ENCODE results near the gene KLK13.

The KLK13 gene

DNA sequence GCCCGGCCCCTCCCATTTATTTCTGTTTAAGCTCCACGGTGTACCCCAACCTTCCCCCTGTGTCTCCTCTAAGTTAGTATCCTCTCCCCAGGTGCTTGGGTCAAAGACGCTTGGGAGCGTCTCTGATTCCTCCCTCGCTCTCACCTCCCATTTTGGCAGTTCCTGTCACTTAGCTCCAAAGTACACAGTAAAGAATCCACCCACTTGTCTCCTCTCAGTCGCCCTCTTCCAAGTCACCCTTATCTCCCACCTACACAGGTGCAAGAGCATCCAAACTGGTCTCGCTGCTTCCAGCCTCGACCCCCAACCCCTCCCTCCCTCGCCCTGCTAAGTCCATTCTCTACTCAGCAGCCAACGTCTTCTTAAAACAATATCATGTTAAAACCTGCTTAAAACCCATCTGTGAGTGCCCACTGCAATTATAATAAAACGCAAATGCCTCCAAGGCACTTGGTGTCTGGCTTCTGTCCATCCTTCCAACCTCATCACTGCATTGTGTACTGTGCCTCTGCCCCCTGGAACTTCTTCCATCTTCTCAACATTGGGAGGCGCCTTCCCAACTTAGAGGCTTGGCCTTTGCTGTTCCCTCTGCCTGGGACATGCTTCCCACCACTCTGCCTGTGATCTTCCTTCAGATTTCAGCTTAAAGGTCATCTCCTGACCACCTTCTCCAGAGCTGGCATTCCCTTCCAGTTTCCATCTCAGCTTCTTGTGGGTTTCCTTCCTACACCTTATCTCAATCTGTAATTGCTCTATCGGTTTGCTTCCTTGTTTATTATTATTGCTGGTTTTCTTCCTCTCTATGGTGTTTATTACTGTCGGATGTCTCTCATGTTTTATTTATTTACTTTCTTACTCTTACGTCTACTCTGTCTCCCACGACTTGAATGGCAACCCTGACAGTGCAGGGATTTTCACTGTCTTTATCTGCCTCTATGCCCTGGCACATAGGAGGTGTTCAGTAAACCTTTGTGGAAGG, 27.3 kb upstream of the KLK13 start:
- DNase-seq, result no peak

- DNase-seq, result no peak
Observed at GRCh38 chr19:51091126-51091525, 26.2 kb upstream of the KLK13 start.

- no peak for DNase-seq
Observed at GRCh38 chr19:51090471-51090870, 25.6 kb upstream of the KLK13 start.

GRCh38 chr19:51089786-51090185, 24.9 kb upstream of the KLK13 start:
- DNase-seq, result no peak

DNA sequence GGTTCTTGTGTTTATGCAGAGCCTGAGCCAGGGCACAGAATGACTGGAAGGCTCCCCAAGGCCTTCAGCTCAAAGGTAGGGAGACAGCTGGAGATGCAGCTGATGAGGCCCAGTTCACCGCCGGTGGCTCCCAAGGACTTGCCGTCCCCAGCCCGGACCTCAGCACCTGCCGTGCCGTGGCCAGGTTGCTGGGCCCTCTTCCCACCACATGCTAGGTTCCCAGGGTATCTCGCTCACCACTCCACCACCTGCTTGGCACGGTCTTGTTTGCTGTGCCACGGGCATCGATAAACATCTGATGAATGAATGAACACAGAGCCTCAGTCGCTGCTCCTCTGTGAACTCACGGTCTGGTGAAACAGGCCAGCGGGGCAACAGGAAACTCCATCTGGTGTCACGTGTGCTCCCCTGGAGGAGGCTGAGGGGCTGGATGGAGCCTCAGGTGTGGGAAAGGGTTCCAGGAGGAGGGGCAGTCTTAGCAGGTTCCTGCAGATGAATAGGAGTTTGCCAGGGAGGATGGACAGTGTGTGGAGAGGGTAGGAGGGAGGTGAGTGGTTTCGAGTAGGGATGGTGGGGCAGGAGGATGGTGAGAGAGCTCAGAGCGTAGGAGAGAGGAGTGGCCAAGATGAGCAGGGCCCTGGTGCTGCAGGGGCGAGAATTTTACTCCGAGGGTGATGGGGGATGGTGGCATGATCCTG, 21.4 kb upstream of the KLK13 start:
- no peak for DNase-seq

GRCh38 chr19:51084505-51084904, 19.6 kb upstream of the KLK13 start:
- no peak for DNase-seq

DNA sequence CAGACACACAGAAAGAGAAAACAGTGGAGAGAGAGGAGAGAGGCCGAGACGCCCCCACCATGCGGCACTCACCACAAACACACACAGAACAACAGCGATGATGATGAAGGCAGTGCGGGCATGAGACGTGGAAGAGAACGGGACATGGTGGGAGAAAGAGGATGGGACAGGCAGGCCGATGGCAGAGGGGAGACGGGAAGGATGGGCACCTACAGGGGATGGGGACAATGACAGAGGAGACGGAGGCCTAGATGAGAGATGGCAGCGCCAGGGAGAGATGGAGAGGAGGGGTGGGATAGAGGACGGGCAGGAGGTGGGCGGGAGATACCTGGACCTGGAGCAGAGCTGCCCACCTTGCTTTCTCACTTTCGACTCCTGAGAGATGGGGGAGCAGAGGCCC, 18.9 kb upstream of the KLK13 start:
- no peak for DNase-seq

GRCh38 chr19:51083181-51083580, 18.3 kb upstream of the KLK13 start:
- no peak for DNase-seq

GRCh38 chr19:51082611-51083010, 17.7 kb upstream of the KLK13 start, which contains the start of gene KLK14:
TSS of gene KLK14 (minus strand) at chr19:51082887. CDS start at chr19:51082614, 273 bp downstream.
- DNase-seq, result no peak

GRCh38 chr19:51081476-51081875, 16.6 kb upstream of the KLK13 start:
- no peak for DNase-seq

GRCh38 chr19:51079481-51080110, 14.7 kb upstream of the KLK13 start:
- no peak for DNase-seq

DNA sequence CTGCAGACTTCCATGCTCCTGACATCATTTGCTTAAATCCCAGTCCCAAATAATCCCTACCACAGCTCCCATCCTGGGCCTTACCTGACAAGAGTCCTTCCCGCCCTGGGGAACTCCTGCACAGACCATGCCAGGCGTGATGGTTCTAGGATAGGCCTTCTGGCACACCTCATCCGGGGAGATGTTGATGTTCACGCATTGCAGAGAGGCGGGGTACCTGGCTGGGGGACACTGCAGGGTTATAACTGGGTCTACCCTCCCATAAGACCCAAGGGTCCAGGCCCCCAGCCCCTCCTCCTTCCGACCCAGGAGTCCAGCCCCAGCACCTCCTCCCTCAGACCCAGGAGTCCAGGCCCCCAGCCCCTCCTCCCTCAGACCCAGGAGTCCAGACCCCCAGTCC, 13.8 kb upstream of the KLK13 start:
- DNase-seq, result no peak

DNA sequence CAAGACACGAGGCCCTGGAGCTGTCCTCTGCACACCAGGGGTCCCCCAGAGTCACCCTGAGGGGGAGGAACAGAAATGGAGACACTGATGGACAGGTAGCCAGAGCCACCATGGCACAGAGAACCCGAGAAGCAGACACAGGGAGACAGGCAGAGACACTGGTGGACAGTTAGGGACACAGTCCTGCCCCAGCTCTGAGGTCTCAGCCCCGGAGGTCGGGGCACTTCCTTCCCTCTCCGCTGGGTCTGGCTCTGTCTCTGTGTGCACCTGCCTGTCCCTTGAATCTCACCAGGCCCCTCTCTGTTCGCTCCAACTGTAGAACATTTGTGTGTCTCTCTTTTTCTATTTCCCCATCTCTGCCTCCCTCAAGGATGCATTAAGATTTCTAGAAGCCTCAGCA, 13.2 kb upstream of the KLK13 start:
- no peak for DNase-seq

GRCh38 chr19:51076631-51077213, 11.8 kb upstream of the KLK13 start:
- no peak for DNase-seq

DNA sequence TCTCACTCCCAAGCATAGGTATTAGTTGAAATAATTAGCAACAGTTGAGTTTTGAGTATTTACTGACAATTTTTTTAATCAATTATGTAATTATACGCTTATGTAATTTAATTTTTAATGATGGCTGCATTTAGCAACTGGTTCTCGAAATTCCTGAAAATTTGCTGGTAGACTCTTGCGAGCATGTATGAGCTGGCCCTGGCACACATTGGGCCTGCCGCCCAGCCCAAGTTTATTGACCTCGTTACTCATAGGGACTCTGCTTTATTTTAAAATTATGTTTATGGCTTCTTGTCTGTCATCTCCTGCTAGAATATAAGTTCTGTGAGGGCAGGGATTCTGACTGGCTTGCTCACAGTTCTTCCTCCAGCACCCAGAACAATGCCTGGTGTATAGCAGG, 11.1 kb upstream of the KLK13 start:
- no peak for DNase-seq

DNA sequence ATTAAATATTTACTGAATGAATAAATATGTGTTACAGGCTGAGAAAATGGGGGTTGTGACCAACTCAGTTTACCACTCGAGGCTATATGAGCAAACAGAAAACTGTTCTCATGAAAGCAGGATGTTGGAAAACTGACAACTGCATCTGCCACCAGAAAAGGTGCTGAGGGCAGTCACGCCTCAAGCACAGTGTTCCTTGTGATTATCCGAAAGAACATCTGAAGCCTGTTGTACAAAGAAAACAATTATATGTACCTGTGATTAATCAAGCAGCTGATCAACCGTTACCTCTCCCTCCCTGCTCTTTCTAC, 6.2 kb upstream of the KLK13 start:
- DNase-seq, result no peak

DNA sequence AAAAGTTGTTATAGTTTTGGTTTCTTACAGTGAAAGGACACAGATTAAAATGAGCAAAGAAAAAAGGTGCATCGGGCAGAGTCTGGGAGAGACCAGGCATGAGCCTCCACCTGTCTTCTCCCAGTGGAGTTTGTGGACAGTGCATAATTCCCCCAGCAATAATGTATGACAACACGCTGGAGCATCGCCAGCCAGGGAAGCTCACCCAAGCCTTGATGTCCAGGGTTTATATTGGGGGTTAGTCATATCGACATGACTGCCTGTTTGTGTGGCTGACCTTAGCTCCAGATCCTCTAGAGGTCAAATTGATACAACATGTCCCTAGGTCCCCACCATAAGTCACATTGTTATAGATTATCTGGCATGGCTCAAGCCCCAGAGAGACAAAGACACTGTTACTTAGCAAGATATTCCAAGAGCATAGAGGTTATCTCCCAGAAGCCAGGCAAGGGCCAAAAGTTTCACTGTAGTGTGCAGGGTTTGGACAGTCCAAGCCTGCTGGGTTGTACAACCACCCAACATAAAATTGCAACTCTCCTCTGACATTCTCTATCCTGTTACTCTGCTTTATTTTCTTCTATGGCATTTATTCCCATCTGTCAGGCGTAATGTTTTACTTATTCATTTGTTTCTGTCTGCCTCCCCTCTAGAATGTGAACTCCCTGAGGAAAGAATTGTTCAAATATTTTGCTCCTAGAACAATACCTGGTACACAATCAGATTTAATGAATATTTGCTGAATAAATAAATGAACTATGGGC, 5.6 kb upstream of the KLK13 start:
- no peak for DNase-seq

DNA sequence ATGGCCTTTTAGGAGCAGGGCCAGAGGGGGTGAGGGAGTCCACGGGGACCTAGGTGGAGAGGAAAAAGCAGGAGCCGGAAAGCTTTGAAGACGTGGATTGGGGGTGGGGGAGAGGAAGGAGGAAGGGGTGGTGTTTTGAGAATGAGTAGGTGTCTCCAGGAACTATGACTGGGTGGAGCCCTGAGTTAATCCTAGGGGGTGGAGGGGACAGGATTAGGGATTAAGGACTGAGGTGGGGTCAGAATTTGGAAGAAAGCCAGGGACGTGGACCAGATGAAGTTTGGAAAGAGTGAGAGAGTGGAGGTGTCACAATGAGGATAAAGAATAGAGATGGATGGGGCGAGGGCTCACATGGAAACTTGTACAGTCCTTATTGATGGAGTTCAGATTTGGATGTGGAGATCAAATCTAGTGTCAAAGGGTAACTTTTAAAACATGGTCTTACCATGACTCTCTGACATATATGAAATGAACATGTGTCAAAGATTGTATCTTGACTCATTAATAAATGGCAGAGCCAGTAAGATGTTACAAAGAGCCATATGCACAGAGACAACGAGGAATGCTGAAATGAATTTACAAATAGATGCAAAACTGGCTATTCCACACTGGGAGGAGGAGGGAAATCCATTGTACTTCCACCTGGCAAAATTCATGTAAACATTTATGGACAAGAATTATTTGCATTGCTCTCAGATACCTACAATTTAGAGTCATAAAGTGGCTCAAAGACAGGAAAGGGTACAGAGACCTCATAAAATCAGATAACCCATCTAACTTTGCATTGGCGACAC, 1.7 kb upstream of the KLK13 start:
- DNase-seq, result no peak

DNA sequence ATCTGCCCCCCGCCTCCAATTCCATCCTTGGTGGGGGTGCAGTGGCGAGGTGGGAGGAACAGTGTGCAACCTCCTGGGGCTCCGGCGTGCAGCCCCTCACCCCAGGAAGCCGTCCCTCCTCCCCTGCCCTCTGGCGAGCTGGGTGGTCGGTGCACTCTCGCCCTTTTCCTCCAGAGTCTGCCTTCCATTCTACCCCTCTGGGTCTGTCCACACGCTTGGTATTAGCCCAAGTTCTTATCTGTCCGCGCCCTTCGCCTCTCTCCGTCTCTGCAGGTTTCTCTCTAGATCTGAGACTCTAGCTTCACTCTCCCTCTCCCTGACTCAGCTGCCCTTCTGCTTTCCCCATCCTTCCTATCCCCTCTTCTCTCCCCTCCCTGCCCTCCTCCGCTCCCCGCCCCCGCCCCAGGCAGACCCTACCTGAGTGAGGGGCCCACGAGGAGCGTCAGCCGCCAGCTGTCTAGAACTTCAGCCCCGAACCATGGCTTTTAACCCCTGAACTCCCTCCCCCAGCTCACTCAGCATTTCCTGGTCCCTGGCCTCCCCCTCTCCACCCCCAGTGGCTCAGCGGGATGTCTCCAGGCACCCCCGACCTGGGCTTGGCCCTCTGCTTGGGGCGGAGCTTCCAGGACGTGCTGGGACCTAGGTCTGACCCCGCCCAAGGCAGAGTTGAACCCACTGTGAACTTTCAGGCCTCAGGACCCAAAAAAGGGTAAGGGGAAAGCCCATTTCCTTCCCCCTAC, 499 bp upstream of the KLK13 start:
- no peak for DNase-seq

DNA sequence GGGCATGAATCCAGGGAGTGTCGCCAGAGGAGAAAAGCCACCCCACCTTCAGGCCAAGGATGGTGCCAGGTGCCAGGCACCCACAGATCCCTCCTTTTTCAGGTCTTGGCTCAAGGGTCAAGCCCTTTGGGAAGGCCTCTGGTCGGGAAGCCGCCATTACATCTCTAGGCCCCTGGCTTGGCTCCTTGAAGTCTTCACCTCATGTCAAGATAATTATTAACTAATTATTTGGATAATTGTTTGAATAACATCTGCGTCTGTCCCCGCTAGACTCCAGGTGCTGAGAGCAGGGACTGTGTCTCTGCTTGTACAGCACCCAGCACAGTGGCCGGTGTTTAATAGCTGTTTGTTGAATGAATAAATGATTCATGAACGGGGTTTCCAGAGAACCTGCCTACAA, 1.2 kb downstream of the KLK13 start:
- no peak for DNase-seq

GRCh38 chr19:51060973-51061372, 3.9 kb downstream of the KLK13 start:
- no peak for DNase-seq

Measured in NCI-H1092 (cell line).